Inflammatory macrophage treated with lipopolysaccharide for 1 hour (primary cell): Measurements from ENCODE around the gene RNF220.
A peak's percentile ranks its signal among the peaks of the same experiment; 100 is the strongest.

Experiments
- DNase-seq, 2 donors: peaks; one replicate each; pipeline ENCODE4 v3.0.0-alpha.2; 2020 to 2022

The RNF220 gene

GRCh38 chr1:44616284-44616990 lies 211.4 kb downstream of the RNF220 start:
- DNase-seq, result no peak

- DNase-seq, result no peak
Measured at GRCh38 chr1:44616991-44617702, 212.1 kb downstream of the RNF220 start.

GRCh38 chr1:44617703-44618029 lies 212.6 kb downstream of the RNF220 start:
- DNase-seq, result no peak

GRCh38 chr1:44619261-44619900 lies 214.3 kb downstream of the RNF220 start:
- DNase-seq, result no peak

GRCh38 chr1:44620072-44620471 lies 215.0 kb downstream of the RNF220 start:
- DNase-seq, result no peak

- no peak for DNase-seq
Measured at GRCh38 chr1:44621841-44622286, 216.8 kb downstream of the RNF220 start.

- no peak for DNase-seq
Measured at GRCh38 chr1:44624268-44624901, 219.3 kb downstream of the RNF220 start.

GRCh38 chr1:44625348-44625747 lies 220.3 kb downstream of the RNF220 start:
- DNase-seq, result no peak

- no peak for DNase-seq
Measured at GRCh38 chr1:44628962-44629756, 224.1 kb downstream of the RNF220 start.

- DNase-seq, result no peak
Measured at GRCh38 chr1:44630116-44630515, 225.1 kb downstream of the RNF220 start.

GRCh38 chr1:44631333-44631646 lies 226.2 kb downstream of the RNF220 start:
- peak in 1 of 2 donors; percentile 14 for DNase-seq

GRCh38 chr1:44631647-44632539 lies 226.8 kb downstream of the RNF220 start:
- DNase-seq, result peak; percentile 82 to 90

GRCh38 chr1:44632598-44632997 lies 227.5 kb downstream of the RNF220 start:
- no peak for DNase-seq

- no peak for DNase-seq
Measured at GRCh38 chr1:44634606-44635189, 229.6 kb downstream of the RNF220 start.

- no peak for DNase-seq
Measured at GRCh38 chr1:44635439-44635838, 230.4 kb downstream of the RNF220 start.

GRCh38 chr1:44636083-44636687 lies 231.1 kb downstream of the RNF220 start:
- no peak for DNase-seq

GRCh38 chr1:44636688-44637598 lies 231.9 kb downstream of the RNF220 start:
- DNase-seq, result no peak

GRCh38 chr1:44637702-44638411 lies 232.8 kb downstream of the RNF220 start:
- no peak for DNase-seq

GRCh38 chr1:44640200-44640853 lies 235.3 kb downstream of the RNF220 start:
- DNase-seq, result no peak
